Measurements from ENCODE around the gene ABCF3. TPM values are rescaled to one million over a fixed set of nuclear protein-coding genes. Genes with fewer than 3 reads are reported as not detected.

ABCF3 gene
- total and polyA plus RNA-seq, 2 of the 13 experiments (the other 11 are each of a cell fraction or from before 2014, with no cell fraction given) = 38.8 to 46.5 TPM

GRCh38 chr3:184241447-184242296 is 55.7 kb downstream of the ABCF3 start (continued):
- TF ChIP-seq NR2F2 (IDR thresholded peaks at IDR 0.05; ENCODE audit: borderline replicate concordance, low read depth) (peak; percentile 92), PAXIP1 (CRISPR knock-in tag; conservative IDR thresholded peaks at IDR 0.05) (peak; percentile 88), ZNF30 (CRISPR knock-in tag; IDR thresholded peaks at IDR 0.05) (no peak), BHLHE40 (IDR thresholded peaks at IDR 0.05; ENCODE audit: low read length) (peak; percentile 47; the same call in 1 of the 2 replicates), MLLT10 (CRISPR knock-in tag; IDR thresholded peaks at IDR 0.05) (no peak), ZNF761 (CRISPR knock-in tag; conservative IDR thresholded peaks at IDR 0.05) (peak; percentile 96), RFXAP (CRISPR knock-in tag; IDR thresholded peaks at IDR 0.05; ENCODE audit: borderline replicate concordance) (peak; percentile 92; the same call in 1 of the 2 replicates), HNF4G (IDR thresholded peaks at IDR 0.05; ENCODE audit: borderline replicate concordance, low read depth, low read length) (0 out of 2 replicates have a peak, but pooled peaks have one; percentile 2), HNF4G (CRISPR knock-in tag; IDR thresholded peaks at IDR 0.05; ENCODE audit: borderline replicate concordance, low read depth) (peak; percentile 62; the same call in 1 of the 2 replicates), ATF6 (CRISPR knock-in tag; conservative IDR thresholded peaks at IDR 0.05) (no peak), ZNF33A (CRISPR knock-in tag; IDR thresholded peaks at IDR 0.05; ENCODE audit: borderline replicate concordance) (no peak), NPAS2 (CRISPR knock-in tag; IDR thresholded peaks at IDR 0.05; ENCODE audit: borderline replicate concordance) (no peak), SIN3A (IDR thresholded peaks at IDR 0.05; ENCODE audit: borderline replicate concordance, low read depth, low read length) (no peak), FOXP1 (IDR thresholded peaks at IDR 0.05) (no peak), FOXP1 (CRISPR knock-in tag; IDR thresholded peaks at IDR 0.05) (peak; percentile 47)
- TF ChIP-seq, protein P1, sequence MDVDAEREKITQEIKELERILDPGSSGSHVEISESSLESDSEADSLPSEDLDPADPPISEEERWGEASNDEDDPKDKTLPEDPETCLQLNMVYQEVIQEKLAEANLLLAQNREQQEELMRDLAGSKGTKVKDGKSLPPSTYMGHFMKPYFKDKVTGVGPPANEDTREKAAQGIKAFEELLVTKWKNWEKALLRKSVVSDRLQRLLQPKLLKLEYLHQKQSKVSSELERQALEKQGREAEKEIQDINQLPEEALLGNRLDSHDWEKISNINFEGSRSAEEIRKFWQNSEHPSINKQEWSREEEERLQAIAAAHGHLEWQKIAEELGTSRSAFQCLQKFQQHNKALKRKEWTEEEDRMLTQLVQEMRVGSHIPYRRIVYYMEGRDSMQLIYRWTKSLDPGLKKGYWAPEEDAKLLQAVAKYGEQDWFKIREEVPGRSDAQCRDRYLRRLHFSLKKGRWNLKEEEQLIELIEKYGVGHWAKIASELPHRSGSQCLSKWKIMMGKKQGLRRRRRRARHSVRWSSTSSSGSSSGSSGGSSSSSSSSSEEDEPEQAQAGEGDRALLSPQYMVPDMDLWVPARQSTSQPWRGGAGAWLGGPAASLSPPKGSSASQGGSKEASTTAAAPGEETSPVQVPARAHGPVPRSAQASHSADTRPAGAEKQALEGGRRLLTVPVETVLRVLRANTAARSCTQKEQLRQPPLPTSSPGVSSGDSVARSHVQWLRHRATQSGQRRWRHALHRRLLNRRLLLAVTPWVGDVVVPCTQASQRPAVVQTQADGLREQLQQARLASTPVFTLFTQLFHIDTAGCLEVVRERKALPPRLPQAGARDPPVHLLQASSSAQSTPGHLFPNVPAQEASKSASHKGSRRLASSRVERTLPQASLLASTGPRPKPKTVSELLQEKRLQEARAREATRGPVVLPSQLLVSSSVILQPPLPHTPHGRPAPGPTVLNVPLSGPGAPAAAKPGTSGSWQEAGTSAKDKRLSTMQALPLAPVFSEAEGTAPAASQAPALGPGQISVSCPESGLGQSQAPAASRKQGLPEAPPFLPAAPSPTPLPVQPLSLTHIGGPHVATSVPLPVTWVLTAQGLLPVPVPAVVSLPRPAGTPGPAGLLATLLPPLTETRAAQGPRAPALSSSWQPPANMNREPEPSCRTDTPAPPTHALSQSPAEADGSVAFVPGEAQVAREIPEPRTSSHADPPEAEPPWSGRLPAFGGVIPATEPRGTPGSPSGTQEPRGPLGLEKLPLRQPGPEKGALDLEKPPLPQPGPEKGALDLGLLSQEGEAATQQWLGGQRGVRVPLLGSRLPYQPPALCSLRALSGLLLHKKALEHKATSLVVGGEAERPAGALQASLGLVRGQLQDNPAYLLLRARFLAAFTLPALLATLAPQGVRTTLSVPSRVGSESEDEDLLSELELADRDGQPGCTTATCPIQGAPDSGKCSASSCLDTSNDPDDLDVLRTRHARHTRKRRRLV (CRISPR knock-in tag; IDR thresholded peaks at IDR 0.05) = no peak
- TF ChIP-seq, protein P2, sequence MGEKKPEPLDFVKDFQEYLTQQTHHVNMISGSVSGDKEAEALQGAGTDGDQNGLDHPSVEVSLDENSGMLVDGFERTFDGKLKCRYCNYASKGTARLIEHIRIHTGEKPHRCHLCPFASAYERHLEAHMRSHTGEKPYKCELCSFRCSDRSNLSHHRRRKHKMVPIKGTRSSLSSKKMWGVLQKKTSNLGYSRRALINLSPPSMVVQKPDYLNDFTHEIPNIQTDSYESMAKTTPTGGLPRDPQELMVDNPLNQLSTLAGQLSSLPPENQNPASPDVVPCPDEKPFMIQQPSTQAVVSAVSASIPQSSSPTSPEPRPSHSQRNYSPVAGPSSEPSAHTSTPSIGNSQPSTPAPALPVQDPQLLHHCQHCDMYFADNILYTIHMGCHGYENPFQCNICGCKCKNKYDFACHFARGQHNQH (CRISPR knock-in tag; IDR thresholded peaks at IDR 0.05) = peak; percentile 96

Data from HepG2 (cell line).